Hepatocyte (in vitro differentiated cells): ENCODE measurements around the gene MAG. TPM values are rescaled to one million over a fixed set of nuclear protein-coding genes. Genes with fewer than 3 reads are reported as not detected.

ENCODE experiments used
- DNase-seq: peaks from one replicate; pipeline ENCODE4 v3.0.0-alpha.2; 2016; ENCODE audit warnings: low spot score
- H2AFZ ChIP-seq: fragments of 200-600 bp; sonication (generic); 2 replicates; pipeline ENCODE4 v1.6.0; 2016; ENCODE audit warnings: antibody characterized with exemption, mild to moderate bottlenecking
- H3K27ac ChIP-seq: fragments of 200-600 bp; sonication (generic); 2 replicates; pipeline ENCODE4 v1.5.1; 2016; ENCODE audit warnings: mild to moderate bottlenecking
- H3K27me3 ChIP-seq: fragments of 200-600 bp; sonication (generic); 2 replicates; pipeline ENCODE4 v1.6.1; 2016
- H3K36me3 ChIP-seq: fragments of 200-600 bp; sonication (generic); replicated peaks from 2 replicates; pipeline ENCODE4 v1.5.1; 2016; ENCODE audit warnings: low read depth; ENCODE audit not compliant: insufficient read depth
- H3K4me1 ChIP-seq: fragments of 200-600 bp; sonication (generic); 2 replicates; pipeline ENCODE4 v1.5.1; 2016; ENCODE audit warnings: mild to moderate bottlenecking, moderate library complexity; ENCODE audit not compliant: insufficient read depth
- H3K4me2 ChIP-seq: fragments of 200-600 bp; sonication (generic); 2 replicates; pipeline ENCODE4 v1.6.0; 2016
- H3K4me3 ChIP-seq: fragments of 200-600 bp; sonication (generic); 2 replicates; pipeline ENCODE4 v1.5.1; 2016; ENCODE audit warnings: mild to moderate bottlenecking
- H3K79me2 ChIP-seq: fragments of 200-600 bp; sonication (generic); 2 replicates; pipeline ENCODE4 v1.6.0; 2017; ENCODE audit warnings: mild to moderate bottlenecking
- H3K9me2 ChIP-seq: fragments of 200-600 bp; sonication (generic); replicated peaks from 2 replicates; pipeline ENCODE4 v1.6.0; 2017; ENCODE audit warnings: mild to moderate bottlenecking; ENCODE audit not compliant: insufficient read depth
- H3K9me3 ChIP-seq: fragments of 200-600 bp; sonication (generic); 2 replicates; pipeline ENCODE4 v1.5.1; 2016; ENCODE audit warnings: low read depth, mild to moderate bottlenecking
- H4K20me1 ChIP-seq: fragments of 200-600 bp; sonication (generic); 2 replicates; pipeline ENCODE4 v1.6.0; 2016; ENCODE audit warnings: mild to moderate bottlenecking; ENCODE audit not compliant: insufficient read depth, poor library complexity, severe bottlenecking
- CTCF ChIP-seq: fragments of 200-600 bp; sonication (generic); IDR thresholded peaks from 2 replicates; pipeline ENCODE4 v1.5.1; 2016; ENCODE audit warnings: antibody characterized with exemption, mild to moderate bottlenecking; ENCODE audit not compliant: poor library complexity
- EZH2 ChIP-seq: fragments of 200-600 bp; sonication (generic); IDR thresholded peaks from 2 replicates; pipeline ENCODE4 v1.6.1; 2016; ENCODE audit warnings: antibody characterized with exemption, mild to moderate bottlenecking, borderline replicate concordance
- EZH2phosphoT487 ChIP-seq: fragments of 200-600 bp; sonication (generic); IDR thresholded peaks from one replicate; pipeline ENCODE4 v1.6.1; 2018; ENCODE audit warnings: antibody characterized with exemption, mild to moderate bottlenecking, low read depth, moderate library complexity; ENCODE audit not compliant: unreplicated experiment, severe bottlenecking
- WGBS: methylation state at CpG from one replicate; pipeline ENCODE4 v1.1.6; 2016; ENCODE audit warnings: low lambda C conversion rate; ENCODE audit errors: missing lambda C conversion rate; 5-methylcytosine and 5-hydroxymethylcytosine counted together
- polyA plus RNA-seq: library from polyadenylated mRNA; unstranded; fragments of >200 nt; fragmentation: Nextera tagmentation; extraction: Ambion mirVana; gene quantifications from 2 replicates; pipeline ENCODE4 v1.2.1, GENCODE V29; 2016
- total RNA-seq: library from RNA; depleted of rRNA; stranded (reverse); fragments of >200 nt; gene quantifications from 2 replicates; pipeline ENCODE4 v1.2.3, GENCODE V29; 2014

MAG gene
- total and polyA plus RNA-seq, 2 experiments from 2014 or later, result 0.47 TPM; not detected in 1

- Histone ChIP-seq H3K79me2 (no peaks in the 10 kb centered on the region), H3K4me2 (no peak overlapping the region), H3K9me2 (no peaks in the 10 kb centered on the region), H2AFZ (no peak overlapping the region), H3K27ac (peak overlapping the region; percentile 48), H3K36me3 (no peaks in the 10 kb centered on the region), H3K4me3 (no peak overlapping the region), H3K27me3 (no peaks in the 10 kb centered on the region), H3K4me1 (peaks cover 6% of the 10 kb centered on the region), H3K9me3 (no peaks in the 10 kb centered on the region), H4K20me1 (no peaks in the 10 kb centered on the region)
- TF ChIP-seq EZH2 (no peak), EZH2phosphoT487 (no peak), CTCF (no peak)
- WGBS, result 86% methylated on average over 7 of the region's 7 CpGs
- DNase-seq, result no peak
These were observed 25.6 kb downstream of the MAG start for GRCh38 chr19:35317464-35318043.

- H2AFZ ChIP-seq, result no peak overlapping the region
- no peak overlapping the region for H3K27ac ChIP-seq
- H3K9me3 ChIP-seq, result no peaks in the 10 kb centered on the region
- H3K4me3 ChIP-seq, result no peak overlapping the region
- no peaks in the 10 kb centered on the region for H4K20me1 ChIP-seq
- H3K9me2 ChIP-seq, result no peaks in the 10 kb centered on the region
- whole genome bisulfite sequencing, result 73% methylated on average over 16 of the region's 16 CpGs
- H3K4me1 ChIP-seq, result peaks cover 6% of the 10 kb centered on the region
- DNase-seq, result no peak
- H3K4me2 ChIP-seq, result no peak overlapping the region
- no peaks in the 10 kb centered on the region for H3K27me3 ChIP-seq
- TF ChIP-seq EZH2 (no peak), EZH2phosphoT487 (no peak), CTCF (no peak)
- H3K36me3 ChIP-seq, result no peaks in the 10 kb centered on the region
- H3K79me2 ChIP-seq, result no peaks in the 10 kb centered on the region
These were observed 26.9 kb downstream of the MAG start for GRCh38 chr19:35318679-35319448.

GRCh38 chr19:35320065-35320713 is 28.2 kb downstream of the MAG start:
- Histone ChIP-seq H3K4me1 (peaks cover 6% of the 10 kb centered on the region), H3K27ac (no peak overlapping the region), H4K20me1 (no peaks in the 10 kb centered on the region), H3K4me2 (no peak overlapping the region), H3K36me3 (no peaks in the 10 kb centered on the region), H3K27me3 (no peaks in the 10 kb centered on the region), H3K9me3 (no peaks in the 10 kb centered on the region), H3K9me2 (no peaks in the 10 kb centered on the region), H3K4me3 (no peak overlapping the region), H2AFZ (no peak overlapping the region), H3K79me2 (no peaks in the 10 kb centered on the region)
- 84% methylated on average over 12 of the region's 12 CpGs for WGBS
- no peak for DNase-seq
- TF ChIP-seq EZH2phosphoT487, result no peak
- TF ChIP-seq EZH2, result no peak
- TF ChIP-seq CTCF, result no peak
